Stimulated activated CD8-positive, alpha-beta memory T cell treated with anti-CD3 and anti-CD28 coated beads, Interleukin-7, amount 100 ng/mL, for 4 hours (primary cell): Measurements from ENCODE around the gene LDLRAD4.
"Not testable (repeated sequence)": the region's sequence is repeated elsewhere in the genome, so short reads cannot be mapped to it uniquely, and the experiment has no call there.

Experiments
- DNase-seq, 2 donors: peaks; one replicate each; pipeline ENCODE4 v3.0.0-alpha.2; 2020; ENCODE audit warnings: low read depth in 2 of 2

LDLRAD4 gene

DNA sequence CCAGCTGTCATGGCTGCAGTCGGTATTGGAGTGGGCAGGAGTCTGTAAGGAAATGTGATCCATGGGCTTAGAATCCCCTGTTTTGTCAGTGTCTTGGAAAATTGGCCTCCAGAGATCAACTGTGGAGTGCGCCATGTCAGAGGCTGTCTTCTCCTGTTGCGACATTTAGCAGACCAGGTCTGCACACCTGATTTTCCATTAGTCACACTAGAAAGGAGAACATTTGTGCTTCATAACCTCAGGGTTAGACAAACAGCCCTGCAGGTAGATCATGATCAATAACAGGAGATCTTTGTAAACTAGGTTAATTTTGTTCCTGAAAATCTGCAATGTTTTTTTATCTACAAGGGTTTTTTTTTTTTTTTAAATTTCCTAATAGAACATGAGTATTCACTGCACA lies 28.0 kb downstream of the LDLRAD4 start:
- no peak for DNase-seq

DNA sequence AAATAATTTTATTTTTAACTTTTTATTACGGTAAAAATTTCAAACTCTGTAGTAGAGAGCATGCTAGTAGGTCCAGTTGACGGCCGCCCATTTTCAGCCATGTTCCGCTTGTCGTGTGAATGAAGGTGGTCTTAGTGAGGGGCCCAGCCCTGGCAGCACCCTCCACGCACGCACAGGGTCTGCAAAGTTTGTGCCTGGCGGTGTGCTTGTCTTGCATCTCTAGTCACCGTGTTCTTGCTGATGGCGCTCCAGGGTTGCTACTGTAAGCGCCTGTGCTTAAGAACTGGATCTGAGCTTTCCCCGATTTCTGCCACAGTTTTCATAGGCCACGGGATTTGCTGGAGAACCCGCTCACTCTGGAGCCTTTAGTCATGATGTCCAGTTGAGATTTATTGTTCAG lies 28.9 kb downstream of the LDLRAD4 start:
- no peak for DNase-seq

DNA sequence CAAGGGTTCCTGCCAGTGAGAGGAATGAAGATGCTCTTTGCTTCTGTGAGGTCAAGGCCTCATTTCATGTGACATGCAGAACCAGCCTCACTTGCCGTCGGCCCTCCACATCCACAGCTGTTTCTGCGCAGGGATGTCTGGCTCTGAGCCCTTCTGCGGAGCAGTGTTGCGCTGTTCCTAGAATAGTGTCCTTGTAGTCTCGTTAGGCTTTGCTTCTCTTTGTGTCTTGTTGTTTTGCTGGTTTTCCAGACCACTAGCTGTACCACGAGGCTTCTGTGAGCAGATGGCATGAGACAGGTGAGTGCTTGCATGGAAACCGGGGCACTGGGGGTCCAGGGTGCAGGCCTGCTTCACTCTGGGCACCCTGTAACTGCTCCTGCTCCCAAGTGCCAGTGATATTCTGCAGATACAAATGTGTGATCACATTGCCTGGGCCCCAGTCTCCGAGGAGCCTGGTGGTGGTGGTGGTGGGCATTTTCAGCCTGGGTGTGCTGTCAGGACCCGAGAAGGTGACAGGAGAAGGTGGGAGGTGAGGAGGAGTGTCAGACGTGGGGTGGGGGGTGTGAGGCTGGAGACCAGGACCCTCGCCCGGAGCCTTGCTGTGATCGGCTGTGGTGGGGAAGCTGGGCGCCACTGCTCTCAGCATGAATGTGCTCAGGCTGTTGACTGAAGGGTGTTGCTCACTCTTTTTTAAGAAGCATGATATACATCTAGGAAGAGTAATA lies 34.3 kb downstream of the LDLRAD4 start:
- DNase-seq, result no peak

DNA sequence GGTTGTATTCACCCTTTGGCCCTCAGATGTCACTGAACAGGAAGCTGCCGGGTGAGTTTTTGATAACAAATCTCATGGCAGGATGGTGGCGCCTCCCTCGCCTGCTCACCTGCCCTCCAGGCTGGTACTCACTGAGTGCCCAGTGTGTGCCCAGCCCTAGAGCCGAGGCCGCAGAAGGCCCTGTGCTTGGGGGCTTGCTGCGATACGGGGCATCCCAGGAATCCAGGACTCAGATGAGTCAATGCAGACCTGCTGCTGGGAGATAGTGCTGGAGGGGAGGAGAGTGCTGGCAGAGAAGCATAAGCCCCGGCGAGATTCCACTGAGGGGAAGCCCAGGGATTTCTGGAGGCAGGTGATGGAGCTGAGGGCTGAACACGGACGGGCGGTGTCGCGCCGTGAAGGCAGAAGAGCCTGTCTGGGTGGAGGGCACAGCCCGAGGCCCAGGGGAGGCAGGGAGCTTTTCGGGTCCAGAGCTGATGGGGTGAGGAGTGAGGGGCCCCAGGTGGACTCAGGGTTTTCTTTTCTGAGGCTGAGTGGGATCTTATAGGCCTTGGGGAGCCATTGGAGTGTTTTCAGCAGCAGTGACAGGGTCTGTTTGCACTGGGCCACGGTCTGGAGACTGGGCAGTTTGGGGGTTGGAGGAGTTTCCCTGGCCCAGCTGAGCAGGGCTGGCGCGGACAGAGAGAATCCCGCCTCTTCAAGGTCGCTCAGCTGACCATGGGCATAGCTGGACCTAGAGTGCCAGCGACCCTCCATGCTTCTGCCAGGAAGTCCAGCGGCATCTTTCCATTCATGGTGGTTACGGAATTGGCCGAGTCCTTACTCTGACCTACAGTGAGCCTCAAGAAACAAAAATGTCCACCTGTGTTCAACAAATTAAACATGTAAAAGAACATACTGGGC lies 35.5 kb downstream of the LDLRAD4 start:
- no peak for DNase-seq

DNA sequence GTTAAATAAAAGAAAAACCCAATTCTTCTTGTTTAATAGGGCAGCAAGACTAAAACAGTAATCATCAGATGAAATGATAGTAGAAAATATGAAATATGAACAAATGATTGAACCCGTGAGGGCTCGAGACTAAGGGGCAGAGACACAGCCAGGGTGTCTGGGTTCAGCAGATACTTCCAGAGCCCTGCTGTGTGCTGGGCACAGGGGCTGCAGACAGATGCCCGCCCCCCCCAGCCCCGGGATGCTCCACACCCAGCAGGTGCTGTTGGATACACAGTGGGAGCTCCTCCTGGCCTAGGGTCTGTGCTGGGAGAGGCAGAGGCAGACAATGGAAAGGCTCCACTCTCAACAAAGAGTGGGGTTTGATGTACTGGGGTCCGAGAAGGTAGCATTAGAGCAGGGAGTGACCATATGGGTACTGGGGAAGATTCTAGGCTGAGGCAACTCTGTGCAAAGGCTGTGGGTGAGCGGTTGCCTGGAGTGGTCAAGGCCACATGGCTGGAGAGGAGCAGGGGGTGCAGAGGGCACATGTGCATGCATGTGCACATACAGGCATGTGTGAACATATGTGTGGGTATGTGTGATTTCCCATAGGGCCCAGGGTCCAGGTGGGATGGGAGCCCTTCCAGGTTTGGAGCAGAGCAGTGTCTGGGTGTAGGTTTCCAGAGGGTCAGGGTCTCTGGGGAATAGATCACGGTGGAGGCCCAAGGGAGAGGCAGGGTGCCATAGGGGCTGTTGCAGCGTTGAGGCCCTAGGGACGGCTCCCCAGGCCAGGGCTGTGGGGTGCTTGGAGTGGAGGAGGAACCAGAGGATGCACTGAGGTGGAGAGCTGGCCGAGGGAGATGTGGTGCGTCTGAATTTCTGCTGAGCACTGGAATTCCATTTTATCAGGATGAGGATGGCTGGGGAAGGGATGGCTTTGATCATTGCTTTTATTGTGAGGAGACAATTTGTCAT lies 36.7 kb downstream of the LDLRAD4 start:
- DNase-seq, result no peak

DNA sequence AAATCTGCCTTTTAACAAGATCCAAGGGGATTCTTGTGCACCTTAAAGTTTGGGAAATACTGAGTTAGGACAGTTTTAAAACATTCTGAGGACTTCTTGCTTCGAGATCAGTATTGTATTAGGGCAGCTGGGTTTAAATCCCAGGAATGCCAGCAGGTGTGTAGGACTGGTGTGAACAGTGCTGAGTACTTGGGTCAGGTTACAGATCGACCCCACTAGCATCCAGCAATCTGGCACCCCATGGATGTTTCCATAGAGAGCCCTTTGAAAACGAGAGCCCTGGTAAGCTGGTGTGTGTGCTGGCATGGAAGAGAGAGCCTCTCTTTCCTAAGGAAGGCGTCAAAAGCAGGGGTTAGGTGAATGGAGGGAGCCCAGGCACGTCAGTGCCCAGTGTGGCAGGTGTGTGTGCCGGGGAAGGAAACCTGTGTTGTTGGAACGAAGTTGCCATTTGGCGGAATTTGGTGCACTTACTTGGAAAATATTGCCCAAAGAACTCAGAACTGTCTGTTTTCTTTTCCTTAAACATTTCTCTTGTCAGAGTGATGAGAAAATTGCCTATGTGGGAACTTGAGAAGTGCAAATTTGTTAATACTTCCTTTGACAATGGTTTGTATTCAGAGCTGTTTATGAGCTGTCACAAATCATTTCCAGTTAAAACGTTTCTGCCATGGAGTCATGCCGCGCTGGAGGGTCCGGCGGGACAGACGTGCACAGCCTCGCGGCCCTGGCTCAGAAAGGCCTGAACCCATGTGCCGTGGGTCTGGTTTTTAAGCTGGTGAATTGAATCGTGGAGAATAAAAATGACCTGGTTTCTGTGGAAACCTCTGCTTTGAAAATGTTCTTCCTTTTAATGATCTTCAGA lies 38.1 kb downstream of the LDLRAD4 start:
- DNase-seq, result no peak

DNA sequence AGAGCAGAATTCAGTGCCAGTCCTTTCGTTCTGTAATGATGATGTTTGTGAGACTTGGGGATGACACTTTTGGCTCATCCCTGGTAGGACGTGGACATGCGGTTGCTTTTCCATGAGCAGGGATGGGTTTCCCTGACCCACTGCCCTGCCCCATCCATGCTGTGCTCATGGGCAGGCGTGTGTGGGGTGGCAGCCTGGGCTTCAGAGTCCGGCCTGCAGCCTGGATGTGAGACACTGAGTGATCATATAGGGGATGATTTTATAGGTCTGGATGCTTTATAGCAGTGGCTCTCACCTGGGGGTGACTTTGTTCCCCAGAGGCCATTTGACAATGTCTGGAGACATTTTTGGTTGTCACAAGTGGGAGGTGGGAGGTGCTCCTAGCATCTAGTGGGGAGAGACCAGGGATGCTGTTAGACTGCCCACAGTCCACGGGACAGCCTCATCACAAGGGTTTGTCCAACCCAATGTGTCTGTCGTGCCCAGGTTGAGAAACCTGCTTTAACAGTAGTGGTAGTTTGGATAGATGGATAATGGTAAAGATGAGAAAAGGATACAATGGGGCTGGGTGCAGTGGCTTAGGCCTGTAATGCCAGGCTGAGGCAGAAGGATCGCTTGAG lies 38.9 kb downstream of the LDLRAD4 start:
- no peak for DNase-seq

DNA sequence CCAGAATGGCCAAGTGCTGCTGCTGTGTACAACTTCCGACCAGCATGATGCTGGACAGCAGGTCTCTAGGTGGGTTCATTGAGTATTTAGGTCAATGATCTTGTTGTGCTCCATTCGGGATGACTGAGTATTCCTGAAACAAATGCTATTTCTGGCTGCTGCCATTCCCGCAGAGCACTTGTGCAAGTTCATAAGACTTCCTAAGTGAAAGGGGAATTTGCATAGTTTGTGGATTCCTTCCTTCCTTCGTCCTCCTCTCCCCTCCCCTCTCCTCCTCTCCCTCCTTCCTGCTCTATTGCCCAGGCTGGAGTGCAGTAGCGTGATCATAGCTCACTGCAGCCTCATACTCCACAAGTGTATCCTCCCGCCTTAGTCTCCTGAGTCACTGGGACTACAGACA lies 40.4 kb downstream of the LDLRAD4 start:
- DNase-seq, result no peak

DNA sequence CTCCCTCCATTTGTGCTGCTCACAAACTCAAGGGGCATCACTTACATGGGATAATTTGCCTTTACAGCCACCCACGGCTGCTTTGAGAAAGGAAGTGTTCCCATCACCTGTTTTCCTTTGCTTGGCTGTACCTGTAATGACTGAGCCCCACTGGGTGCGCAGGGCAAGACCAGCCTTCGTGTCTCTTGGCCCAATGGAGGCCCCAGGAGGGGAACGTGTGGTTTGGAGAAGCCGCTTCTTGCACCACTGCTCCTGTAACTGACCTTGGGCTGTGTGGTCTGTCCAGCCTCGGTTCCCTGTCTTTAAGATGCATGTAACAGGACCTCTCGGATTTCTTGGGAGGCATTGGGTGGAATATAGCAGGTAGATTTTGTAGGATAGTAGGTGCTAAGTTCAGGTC lies 41.1 kb downstream of the LDLRAD4 start:
- no peak for DNase-seq

DNA sequence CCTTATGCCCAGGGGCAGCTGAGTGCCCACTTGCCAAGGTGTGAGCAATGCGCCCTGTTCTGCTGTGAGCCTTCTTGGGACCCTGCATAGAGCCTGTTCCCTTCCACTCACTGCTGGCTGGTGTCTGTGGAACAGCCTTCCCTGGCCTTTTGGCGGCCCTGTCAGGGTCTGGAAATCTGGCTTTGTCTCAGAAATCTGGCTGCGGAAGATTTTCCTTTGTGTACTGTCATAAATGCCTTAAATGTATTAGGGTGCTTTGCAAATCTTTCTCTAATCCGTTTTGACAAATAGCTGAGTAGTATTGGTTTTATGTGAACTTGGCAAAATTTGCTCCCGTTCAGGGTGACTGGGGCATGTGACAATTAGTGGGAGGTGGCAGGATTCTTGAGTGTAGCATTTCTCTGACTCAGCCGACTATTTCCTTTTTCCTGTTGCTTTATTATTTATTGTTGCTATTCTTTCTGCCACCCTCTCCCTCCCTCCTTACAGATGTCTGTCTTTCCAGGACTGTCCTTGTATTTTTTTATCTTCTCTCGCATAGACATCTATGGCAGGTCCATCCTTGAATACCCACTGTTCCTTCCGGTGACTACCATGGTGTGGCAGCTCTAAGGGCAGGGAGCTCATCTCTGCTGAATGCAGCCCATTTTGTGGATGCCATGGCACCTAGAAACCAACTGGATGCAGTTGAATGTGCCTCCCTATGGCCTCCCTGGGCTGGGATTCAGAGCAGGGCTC lies 41.8 kb downstream of the LDLRAD4 start:
- no peak for DNase-seq

DNA sequence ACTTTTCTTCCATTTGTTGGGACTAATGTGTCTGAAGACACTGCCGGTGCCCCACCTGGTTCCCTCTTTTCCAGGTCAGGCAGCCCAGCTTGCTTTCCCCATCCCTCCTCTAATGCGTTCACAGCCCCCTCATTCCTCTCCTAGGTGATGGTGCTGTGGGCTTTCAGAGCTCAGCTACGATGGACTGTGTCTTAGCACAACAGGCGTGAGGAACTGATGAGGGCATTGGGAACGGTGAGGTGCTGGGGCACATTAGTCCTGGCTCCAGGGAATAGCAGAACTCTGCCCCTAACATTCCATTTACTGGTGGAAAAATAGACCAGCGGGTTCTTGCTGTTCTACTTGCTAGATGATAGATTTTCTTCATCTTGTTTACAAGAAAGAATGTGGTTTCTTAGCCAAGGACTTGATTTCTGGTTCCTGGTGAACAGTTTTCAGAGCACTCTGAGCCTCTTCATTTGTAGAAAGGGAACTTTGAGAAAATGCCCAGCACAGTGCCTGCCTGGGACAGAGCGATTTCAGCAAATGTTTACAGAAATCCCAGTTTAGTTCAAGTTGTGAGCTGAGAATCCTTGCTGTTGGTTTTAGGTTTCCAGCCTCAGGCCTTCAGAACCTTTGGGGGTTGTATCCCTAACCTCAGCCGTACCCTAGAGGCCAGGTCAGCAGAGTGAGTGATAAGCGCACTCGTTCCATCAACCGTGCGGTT lies 42.5 kb downstream of the LDLRAD4 start:
- no peak for DNase-seq

DNA sequence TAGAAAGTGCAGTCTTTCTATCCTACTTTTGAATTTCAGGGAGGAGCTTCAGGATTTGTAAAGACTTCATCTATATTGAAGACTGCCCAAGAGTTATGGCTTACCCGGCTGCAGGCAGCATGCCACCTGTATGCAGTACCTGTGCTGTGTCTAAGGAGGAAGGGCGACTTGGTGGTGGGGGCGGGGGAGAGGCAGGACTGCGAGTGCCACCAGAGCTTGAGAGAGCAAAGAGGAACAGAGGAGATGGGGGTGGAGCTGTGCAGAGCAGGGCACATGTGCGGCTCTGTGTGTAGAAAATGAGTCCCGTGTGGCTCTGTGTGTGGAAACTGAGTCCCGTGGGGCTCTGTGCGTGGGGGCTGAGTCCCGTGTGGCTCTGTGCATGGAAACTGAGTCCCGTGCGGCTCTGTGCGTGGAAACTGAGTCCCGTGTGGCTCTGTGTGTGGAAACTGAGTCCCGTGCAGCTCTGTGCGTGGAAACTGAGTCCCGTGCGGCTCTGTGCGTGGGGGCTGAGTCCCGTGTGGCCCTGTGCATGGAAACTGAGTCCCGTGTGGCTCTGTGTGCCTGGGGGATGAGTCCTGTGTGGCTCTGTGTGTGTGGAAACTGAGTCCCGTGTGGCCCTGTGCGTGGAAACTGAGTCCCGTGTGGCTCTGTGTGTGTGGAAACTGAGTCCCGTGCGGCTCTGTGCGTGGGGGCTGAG lies 43.2 kb downstream of the LDLRAD4 start:
- DNase-seq, result no peak

DNA sequence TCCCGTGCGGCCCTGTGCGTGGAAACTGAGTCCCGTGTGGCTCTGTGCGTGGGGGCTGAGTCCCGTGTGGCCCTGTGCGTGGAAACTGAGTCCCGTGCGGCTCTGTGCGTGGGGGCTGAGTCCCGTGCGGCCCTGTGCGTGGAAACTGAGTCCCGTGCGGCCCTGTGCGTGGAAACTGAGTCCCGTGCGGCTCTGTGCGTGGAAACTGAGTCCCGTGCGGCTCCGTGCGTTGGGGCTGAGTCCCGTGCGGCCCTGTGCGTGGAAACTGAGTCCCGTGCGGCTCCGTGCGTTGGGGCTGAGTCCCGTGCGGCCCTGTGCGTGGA lies 43.8 kb downstream of the LDLRAD4 start:
- not testable (repeated sequence) for DNase-seq

DNA sequence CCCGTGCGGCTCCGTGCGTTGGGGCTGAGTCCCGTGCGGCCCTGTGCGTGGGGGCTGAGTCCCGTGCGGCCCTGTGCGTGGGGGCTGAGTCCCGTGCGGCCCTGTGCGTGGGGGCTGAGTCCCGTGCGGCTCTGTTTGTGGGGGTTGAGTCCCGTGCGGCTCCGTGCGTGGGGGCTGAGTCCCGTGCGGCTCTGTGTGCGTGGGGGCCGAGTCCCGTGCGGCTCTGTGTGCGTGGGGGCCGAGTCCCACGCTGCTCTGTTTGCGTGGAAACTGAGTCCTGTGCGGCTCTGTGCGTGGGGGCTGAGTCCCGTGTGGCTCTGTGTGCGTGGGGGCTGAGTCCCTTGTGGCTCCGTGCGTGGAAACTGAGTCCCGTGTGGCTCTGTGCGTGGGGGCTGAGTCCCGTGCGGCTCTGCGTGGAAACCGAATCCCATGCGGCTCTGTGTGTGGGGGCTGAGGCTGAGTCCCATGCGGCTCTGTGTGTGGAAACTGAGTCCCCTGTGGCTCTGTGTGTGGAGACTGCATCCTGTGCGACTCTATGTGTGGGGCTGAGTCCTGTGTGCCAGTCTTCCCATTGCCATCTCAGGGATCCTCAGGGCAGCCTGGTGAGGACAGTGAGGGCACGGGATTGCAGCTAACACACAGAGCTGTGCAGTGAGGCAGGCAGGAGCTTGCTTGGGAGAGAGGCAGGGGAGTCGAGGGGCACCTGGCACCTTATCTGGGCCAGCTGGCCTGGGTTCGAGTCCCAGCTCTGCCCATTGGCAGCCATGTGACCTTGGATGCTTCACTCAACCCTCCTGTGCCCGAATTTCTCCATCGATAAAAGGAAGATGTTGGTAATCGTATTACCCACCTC lies 44.5 kb downstream of the LDLRAD4 start:
- DNase-seq, result no peak

DNA sequence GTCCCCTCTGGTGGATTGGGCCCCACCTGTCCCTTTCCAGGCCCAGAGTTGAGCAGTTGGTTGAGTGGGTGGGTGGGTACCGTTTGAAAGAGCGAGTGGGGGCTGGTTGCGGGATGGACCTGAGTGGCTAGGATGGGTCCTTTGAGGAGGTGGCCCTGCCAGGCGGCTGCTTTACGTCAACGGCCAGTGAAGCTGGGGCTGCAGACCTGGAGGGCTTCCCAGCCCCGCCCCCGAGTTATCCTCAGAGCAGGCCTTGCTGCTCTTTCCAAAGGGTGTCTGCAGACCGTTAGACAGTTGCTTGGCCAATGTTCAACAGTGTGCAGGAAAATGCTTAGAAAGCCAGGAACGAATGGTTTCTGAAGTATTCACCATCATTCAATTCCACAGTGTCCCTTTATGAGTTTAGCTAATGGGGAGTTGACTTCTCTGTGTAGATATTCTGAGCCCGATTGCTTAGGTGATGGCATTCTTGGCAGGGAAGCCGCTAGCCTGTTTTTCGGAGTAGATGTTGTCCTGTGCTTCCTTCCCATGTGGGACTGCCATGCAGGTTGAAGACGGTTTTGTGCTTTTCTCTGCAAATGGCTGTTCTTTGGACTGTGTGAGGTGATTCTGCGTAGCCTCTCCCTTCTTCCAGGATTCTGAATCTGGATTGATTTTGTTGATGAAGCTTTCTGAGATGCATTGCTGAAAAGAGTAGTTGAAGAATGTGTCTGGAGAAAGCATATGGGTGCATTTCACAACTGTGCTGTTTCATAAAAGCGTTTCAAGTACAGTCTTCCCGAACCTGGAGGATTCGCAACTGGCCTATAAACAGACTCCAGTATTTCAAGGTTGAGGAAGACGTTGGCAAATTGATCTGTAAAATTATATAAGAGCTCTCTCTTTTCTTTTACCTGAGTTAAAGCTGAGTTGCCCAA lies 45.8 kb downstream of the LDLRAD4 start:
- no peak for DNase-seq

DNA sequence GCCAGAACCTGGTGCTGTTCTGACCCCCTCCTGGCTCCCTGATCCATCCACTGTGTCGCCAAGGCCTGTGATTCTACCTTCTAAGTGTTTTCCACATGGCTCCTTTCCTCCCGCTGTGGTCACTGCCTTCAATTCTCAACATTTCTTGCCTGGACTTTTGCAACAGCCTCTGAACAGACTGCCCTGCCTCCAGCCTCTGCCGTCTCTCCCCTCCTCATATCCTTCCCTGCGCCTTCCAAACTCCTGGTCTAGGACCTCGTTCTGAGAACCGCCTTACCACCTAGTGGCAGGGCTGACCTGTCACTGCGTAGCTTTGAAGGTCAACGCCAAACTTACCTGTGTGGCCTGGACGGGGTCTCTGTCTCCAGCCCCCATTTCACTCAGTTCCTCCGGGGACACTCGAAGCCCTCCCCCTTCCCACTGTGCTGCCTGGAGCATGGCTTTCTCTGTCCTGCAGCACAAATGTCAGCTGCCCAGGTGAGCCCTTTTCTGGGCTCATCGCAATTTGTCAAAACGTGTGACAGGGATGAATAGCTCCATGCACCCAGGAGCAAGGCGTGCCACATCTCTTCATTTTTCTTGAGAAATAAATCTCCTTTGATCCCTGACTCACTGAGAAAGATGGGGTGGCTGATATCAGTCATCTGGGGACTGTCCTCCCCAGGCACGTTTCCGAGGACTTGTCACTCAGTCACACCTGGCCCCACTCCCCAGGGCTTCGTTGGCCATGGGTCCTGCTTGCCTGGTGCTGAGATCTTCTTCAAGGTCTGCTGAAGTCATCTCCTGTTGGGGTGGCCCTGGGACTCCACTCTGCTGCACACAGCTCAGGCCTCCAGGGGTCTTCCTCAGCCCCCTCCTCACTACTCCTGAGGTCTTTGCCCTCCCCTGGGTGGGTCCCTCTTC lies 46.7 kb downstream of the LDLRAD4 start:
- no peak for DNase-seq
